H1 (cell line): ENCODE results near the gene PTPRE. TPM values are rescaled to one million over a fixed set of nuclear protein-coding genes. Genes with fewer than 3 reads are reported as not detected.

Experiments
- CTCF ChIA-PET: fragments of 300-600 bp; sonication (Branson Sonifier 250); formaldehyde crosslinking; loops from one replicate; lab custom pipeline; 2021; ENCODE audit not compliant: partially characterized antibody; lab: Charles Lee
- POLR2A ChIA-PET: fragments of 300-600 bp; sonication (Branson Sonifier 250); formaldehyde crosslinking; loops from one replicate; lab custom pipeline; 2021; ENCODE audit warnings: inconsistent platforms; ENCODE audit not compliant: partially characterized antibody; lab: Charles Lee
- DNase-seq, 2 experiments: peaks; one replicate each; pipeline versions ENCODE4 v3.0.0 to v3.0.0-alpha.2; 2010 to 2022; ENCODE audit warnings: low spot score in 2 of 2, low read depth in 1 of 2, mixed read lengths in 1 of 2
- FAIRE-seq: peaks from 2 replicates; lab custom pipeline; 2011; peaks lifted over from hg19 to GRCh38; lab: Jason Lieb, UNC
- H2AFZ ChIP-seq: 2 replicates; pipeline ENCODE4 v1.8.1; 2012; ENCODE audit warnings: low read length, inconsistent platforms
- H2AK5ac ChIP-seq: 2 replicates; pipeline ENCODE4 v1.6.1; 2013; ENCODE audit warnings: low read depth, low read length
- H2BK120ac ChIP-seq: replicated peaks from 2 replicates; pipeline ENCODE3; 2013; ENCODE audit warnings: low read depth, low read length, inconsistent platforms
- H2BK12ac ChIP-seq: 2 replicates; pipeline ENCODE4 v1.6.1; 2013; ENCODE audit warnings: low read depth, low read length
- H2BK15ac ChIP-seq: 2 replicates; pipeline ENCODE4 v1.6.1; 2013; ENCODE audit warnings: low read length
- H2BK20ac ChIP-seq: 2 replicates; pipeline ENCODE4 v1.6.1; 2013; ENCODE audit warnings: low read length
- H2BK5ac ChIP-seq: 2 replicates; pipeline ENCODE4 v1.6.1; 2013; ENCODE audit warnings: low read depth, low read length
- H3K14ac ChIP-seq: 2 replicates; pipeline ENCODE4 v1.6.1; 2013; ENCODE audit warnings: inconsistent platforms; ENCODE audit not compliant: insufficient read length
- H3K18ac ChIP-seq: 2 replicates; pipeline ENCODE4 v1.6.1; 2013; ENCODE audit warnings: low read length; ENCODE audit errors: extremely low read depth
- H3K23ac ChIP-seq: 2 replicates; pipeline ENCODE4 v1.6.1; 2013; ENCODE audit warnings: inconsistent platforms; ENCODE audit not compliant: insufficient read length
- H3K23me2 ChIP-seq: 2 replicates; pipeline ENCODE4 v1.6.1; 2013; ENCODE audit warnings: low read depth, low read length
- H3K27ac ChIP-seq: 2 replicates; pipeline ENCODE4 v1.6.1; 2011; ENCODE audit warnings: low read depth, low read length, inconsistent platforms
- H3K27me3 ChIP-seq, 4 experiments: replicated peaks in 1 of 4; 1 replicate in 1 of 4; 2 replicates in 3 of 4; pipeline versions ENCODE4 v1.6.1 to v1.8.1; 2011 to 2013; ENCODE audit warnings: low read length in 3 of 4, mild to moderate bottlenecking in 3 of 4, inconsistent platforms in 2 of 4, mixed read lengths in 2 of 4, moderate library complexity in 1 of 4; ENCODE audit not compliant: control insufficient read depth in 3 of 4, insufficient read depth in 3 of 4; ENCODE audit errors: extremely low read depth in 1 of 4
- H3K36me3 ChIP-seq, 4 experiments: 2 replicates each; pipeline versions ENCODE4 v1.6.1 to v1.8.1; 2011 to 2013; ENCODE audit warnings: mild to moderate bottlenecking in 4 of 4, low read length in 3 of 4, moderate library complexity in 2 of 4, control low read depth in 1 of 4, inconsistent platforms in 1 of 4; ENCODE audit not compliant: insufficient read depth in 4 of 4, control insufficient read depth in 2 of 4
- H3K4ac ChIP-seq: replicated peaks from 2 replicates; pipeline ENCODE3; 2013; ENCODE audit warnings: low read length, low read depth, mixed read lengths, inconsistent platforms; ENCODE audit not compliant: insufficient read length
- H3K4me1 ChIP-seq, 4 experiments: replicated peaks in 1 of 4; 1 replicate in 1 of 4; 2 replicates in 3 of 4; pipeline versions ENCODE4 v1.6.1 to v1.8.1; 2011 to 2013; ENCODE audit warnings: low read length in 3 of 4, inconsistent platforms in 2 of 4, mixed read lengths in 1 of 4; ENCODE audit not compliant: insufficient read depth in 4 of 4, control insufficient read depth in 3 of 4
- H3K4me2 ChIP-seq, 2 experiments: 2 replicates each; pipeline versions ENCODE4 v1.6.1 to v1.8.1; 2011 to 2013; ENCODE audit warnings: low read depth in 2 of 2, low read length in 2 of 2, control low read depth in 1 of 2, inconsistent platforms in 1 of 2, mild to moderate bottlenecking in 1 of 2; ENCODE audit not compliant: insufficient read depth in 1 of 2
- H3K4me3 ChIP-seq, 4 experiments: fragments of 200-600, 300-600 bp in 1 of 4; sonication (generic), shearing (Covaris generic), sonication (Bioruptor Twin) in 1 of 4; 2 replicates each; pipeline versions ENCODE4 v1.5.1 to v1.8.1; 2011 to 2016; ENCODE audit warnings: low read length in 4 of 4, low read depth in 3 of 4, control low read depth in 2 of 4, inconsistent platforms in 2 of 4, mild to moderate bottlenecking in 2 of 4, mixed read lengths in 1 of 4, moderate library complexity in 1 of 4; ENCODE audit not compliant: insufficient read depth in 2 of 4; ENCODE audit errors: extremely low read depth in 1 of 4
- H3K56ac ChIP-seq: replicated peaks from 2 replicates; pipeline ENCODE3; 2013; ENCODE audit warnings: low read depth, mild to moderate bottlenecking, mixed read lengths, low read length, inconsistent platforms; ENCODE audit not compliant: insufficient read length
- H3K79me1 ChIP-seq: 2 replicates; pipeline ENCODE4 v1.6.1; 2013; ENCODE audit warnings: low read depth, low read length, control low read depth
- H3K79me2 ChIP-seq, 2 experiments: 2 replicates each; pipeline versions ENCODE4 v1.6.1 to v1.8.1; 2012 to 2013; ENCODE audit warnings: low read length in 2 of 2, mild to moderate bottlenecking in 2 of 2, inconsistent platforms in 1 of 2; ENCODE audit not compliant: insufficient read depth in 2 of 2, control insufficient read depth in 1 of 2
- H3K9ac ChIP-seq, 4 experiments: replicated peaks in 1 of 4; 1 replicate in 1 of 4; 2 replicates in 3 of 4; pipeline versions ENCODE4 v1.6.1 to v1.8.1; 2011 to 2013; ENCODE audit warnings: low read depth in 3 of 4, low read length in 3 of 4, control low read depth in 2 of 4, mild to moderate bottlenecking in 2 of 4, moderate library complexity in 2 of 4, inconsistent platforms in 1 of 4; ENCODE audit errors: extremely low read depth in 1 of 4
- H3K9me3 ChIP-seq, 2 experiments: 2 replicates each; pipeline versions ENCODE4 v1.6.1 to v1.8.1; 2012 to 2013; ENCODE audit warnings: mild to moderate bottlenecking in 2 of 2, moderate library complexity in 2 of 2, control low read depth in 1 of 2, inconsistent platforms in 1 of 2, low read depth in 1 of 2, low read length in 1 of 2, mixed read lengths in 1 of 2; ENCODE audit not compliant: insufficient read depth in 2 of 2
- H4K20me1 ChIP-seq, 2 experiments: replicated peaks in 1 of 2; 2 replicates each; pipeline versions ENCODE3 to v1.8.1; 2011 to 2013; ENCODE audit warnings: inconsistent platforms in 2 of 2, low read length in 2 of 2, mild to moderate bottlenecking in 1 of 2; ENCODE audit not compliant: insufficient read depth in 2 of 2, control insufficient read depth in 1 of 2
- H4K5ac ChIP-seq: 2 replicates; pipeline ENCODE4 v1.6.1; 2013; ENCODE audit warnings: low read length, low read depth, mixed read lengths, inconsistent platforms; ENCODE audit not compliant: insufficient read length
- H4K8ac ChIP-seq: 2 replicates; pipeline ENCODE4 v1.8.0; 2013; ENCODE audit warnings: mild to moderate bottlenecking, moderate library complexity, low read length, inconsistent platforms; ENCODE audit not compliant: insufficient read depth; ENCODE audit errors: extremely low read depth
- H4K91ac ChIP-seq: replicated peaks from 2 replicates; pipeline ENCODE3; 2013; ENCODE audit warnings: low read length, mixed read lengths, inconsistent platforms; ENCODE audit not compliant: insufficient read length
- ATF3 ChIP-seq: IDR thresholded peaks from 2 replicates; pipeline ENCODE4 v1.6.1; 2011; ENCODE audit warnings: low read depth, mild to moderate bottlenecking, low read length; ENCODE audit not compliant: insufficient read depth
- CTCF ChIP-seq, 3 experiments: IDR thresholded peaks; 1 replicate in 2 of 3; 2 replicates in 1 of 3; pipeline versions ENCODE4 v1.5.1 to v1.6.1; 2011; ENCODE audit warnings: low read length in 3 of 3, mild to moderate bottlenecking in 3 of 3, inconsistent platforms in 2 of 3, low read depth in 1 of 3, moderate library complexity in 1 of 3; ENCODE audit not compliant: insufficient read depth in 1 of 3; ENCODE audit errors: control extremely low read depth in 1 of 3
- KDM4A ChIP-seq: IDR thresholded peaks from one replicate; pipeline ENCODE4 v1.7.1; 2012; ENCODE audit warnings: low read depth, mild to moderate bottlenecking, moderate library complexity, low read length, inconsistent platforms; ENCODE audit not compliant: severe bottlenecking
- RAD21 ChIP-seq, 2 experiments: IDR thresholded peaks in 1 of 2; conservative IDR thresholded peaks in 1 of 2; 2 replicates each; pipeline ENCODE4 v1.6.1; 2011; ENCODE audit warnings: low read depth in 2 of 2, low read length in 2 of 2, improper control_type of control experiment in 1 of 2, inconsistent platforms in 1 of 2, mild to moderate bottlenecking in 1 of 2, moderate library complexity in 1 of 2
- TBP ChIP-seq: IDR thresholded peaks from 2 replicates; pipeline ENCODE4 v1.6.1; 2011; ENCODE audit warnings: low read depth, low read length, improper control_type of control experiment
- WGBS, 2 experiments: shearing (Covaris generic) in 1 of 2; methylation state at CpG; one replicate each; pipeline versions ENCODE4 v1.1.6 to v1.1.7; 2013 to 2015; ENCODE audit warnings: low lambda C conversion rate in 2 of 2, mixed read lengths in 2 of 2, inconsistent platforms in 1 of 2, low coverage in 1 of 2, missing lambda C conversion rate in 1 of 2; ENCODE audit not compliant: insufficient replicate concordance in 2 of 2, insufficient coverage in 1 of 2, insufficient read length in 1 of 2; ENCODE audit errors: extremely low coverage in 1 of 2, missing lambda C conversion rate in 1 of 2; 5-methylcytosine and 5-hydroxymethylcytosine counted together
- polyA plus RNA-seq, 7 experiments: library from polyadenylated mRNA; depleted of rRNA in 3 of 7; stranded (reverse) in 5 of 7; unstranded in 2 of 7; fragments of >200 nt in 5 of 7; fragments of 200-250 nt in 2 of 7; gene quantifications; 1 replicate in 5 of 7; 2 replicates in 1 of 7; 4 replicates in 1 of 7; pipeline versions ENCODE4 v1.2.1 to v1.2.3, GENCODE V29; 2011 to 2013; ENCODE audit warnings: missing spikeins in 2 of 7, mixed read lengths in 2 of 7
- total RNA-seq: library from RNA; stranded (reverse); fragmentation: NEBNext Ultra II Directional; extraction: Animal tissue kit (Norgen Biotek cat#: 25700); gene quantifications from 2 replicates; pipeline ENCODE4 v1.2.1, GENCODE V29; 2021
- TF ChIP-seq, protein P1 (sequence below): IDR thresholded peaks from 2 replicates; pipeline ENCODE4 v1.6.1; 2012; ENCODE audit warnings: inconsistent platforms

Gene PTPRE
- total and polyA plus RNA-seq, 2 of the 8 experiments (the other 6 are each of a cell fraction or from before 2014, with no cell fraction given), result 0.33 to 0.54 TPM

DNA sequence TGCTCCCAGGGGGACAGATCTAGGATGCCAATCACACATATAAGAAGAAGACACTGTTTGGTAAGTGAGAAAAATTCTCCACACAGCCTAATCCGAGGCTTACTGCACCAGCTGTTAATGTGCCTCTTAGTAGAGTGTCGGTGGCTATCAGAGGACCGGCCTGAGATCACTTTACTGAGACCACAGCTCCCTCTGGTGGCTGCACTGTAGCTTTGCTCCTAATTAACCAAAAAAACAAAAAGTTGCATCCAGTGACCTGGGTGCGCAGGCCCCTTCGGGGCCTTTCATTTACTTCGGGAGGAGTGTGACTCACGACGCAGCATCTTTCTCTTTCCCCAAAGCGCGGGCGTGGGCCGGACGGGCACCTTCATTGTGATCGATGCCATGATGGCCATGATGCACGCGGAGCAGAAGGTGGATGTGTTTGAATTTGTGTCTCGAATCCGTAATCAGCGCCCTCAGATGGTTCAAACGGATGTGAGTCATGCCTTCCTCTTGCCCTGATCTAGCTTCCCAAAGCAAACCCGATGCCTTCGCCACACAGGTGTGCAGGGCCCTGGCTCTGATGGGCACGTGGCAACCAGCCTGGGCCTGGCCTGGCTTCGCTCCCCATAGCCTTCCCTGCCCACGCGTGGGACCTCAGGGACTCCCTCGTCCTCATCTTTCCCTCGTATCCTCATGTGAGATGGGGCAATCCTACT lies 162.6 kb downstream of the PTPRE start:
- Histone ChIP-seq H4K91ac (no peak overlapping the region), H3K4me3 (no peak overlapping the region), H3K18ac (peak overlapping the region; percentile 9; the same call in 1 of the 2 replicates), H2BK5ac (no peak overlapping the region), H3K36me3 (no peaks in the 10 kb centered on the region), H3K56ac (no peak overlapping the region), H3K4me2 (peak overlapping the region in 1 of 2 experiments; percentile 40; a peak in 3 of 4 replicates), H2AK5ac (no peak overlapping the region), H3K9ac (no peak overlapping the region), H2BK12ac (no peak overlapping the region; the same call in 1 of the 2 replicates), H3K79me2 (no peaks in the 10 kb centered on the region), H3K79me1 (0 out of 2 replicates have a peak, but pooled peaks cover 2% of the 10 kb centered on the region), H4K5ac (no peak overlapping the region), H2BK120ac (no peak overlapping the region), H2BK20ac (no peak overlapping the region), H3K14ac (no peak overlapping the region), H3K9me3 (no peaks in the 10 kb centered on the region), H3K27me3 (0 out of 7 replicates have a peak, but pooled peaks cover 0 to 2% (median 0%) of the 10 kb centered on the region in 4 experiments), H2AFZ (peak overlapping the region; percentile 89), H3K4ac (no peak overlapping the region), H2BK15ac (0 out of 2 replicates have a peak overlapping the region, but pooled peaks have one; percentile 51), H4K20me1 (peaks cover 0 to 7% of the 10 kb centered on the region in 2 experiments), H4K8ac (peak overlapping the region; percentile 19; the same call in 1 of the 2 replicates), H3K4me1 (peaks cover 0 to 3% (median 0%) of the 10 kb centered on the region in 4 experiments; a peak in 1 of 7 replicates), H3K23me2 (peaks cover 8% of the 10 kb centered on the region; the same call in 1 of the 2 replicates), H3K27ac (no peak overlapping the region), H3K23ac (no peak overlapping the region)
- FAIRE-seq (peak; percentile 97), DNase-seq (peak; percentile 19 to 86)
- ChIA-PET CTCF (interaction anchor here (0.6 to 5.4 kb wide), 40 partner anchors 9 to 1368 kb away, joined by 3 to 52 read pairs (median 5); partner anchors contain the start of gene PTPRE), POLR2A (no interaction called here)
- WGBS, 2 experiments, result 46% methylated on average over 28 of the region's 28 CpGs; no CpG with 5 or more reads in 1 of the 2 experiments
- TF ChIP-seq RAD21 (IDR thresholded peaks at IDR 0.05 in 1 of 2, conservative IDR thresholded peaks at IDR 0.05 in 1 of 2; ENCODE audit: low read depth in 2 of 2, low read length in 2 of 2) (peak; percentile 92 to 95), TBP (no peak), ATF3 (0 out of 2 replicates have a peak, but pooled peaks have one; percentile 4), KDM4A (no peak), CTCF (IDR thresholded peaks at IDR 0.05; ENCODE audit: control extremely low read depth in 1 of 3, insufficient read depth in 1 of 3, low read depth in 1 of 3, low read length in 3 of 3) (peak; percentile 55 to 88 (median 74))
- TF ChIP-seq, protein P1, sequence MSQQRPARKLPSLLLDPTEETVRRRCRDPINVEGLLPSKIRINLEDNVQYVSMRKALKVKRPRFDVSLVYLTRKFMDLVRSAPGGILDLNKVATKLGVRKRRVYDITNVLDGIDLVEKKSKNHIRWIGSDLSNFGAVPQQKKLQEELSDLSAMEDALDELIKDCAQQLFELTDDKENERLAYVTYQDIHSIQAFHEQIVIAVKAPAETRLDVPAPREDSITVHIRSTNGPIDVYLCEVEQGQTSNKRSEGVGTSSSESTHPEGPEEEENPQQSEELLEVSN, result peak; percentile 53
